Esophagus muscularis mucosa (tissue), 4 donors: ENCODE data around the gene KRCC1.
"Not testable (repeated sequence)": the region's sequence is repeated elsewhere in the genome, so short reads cannot be mapped to it uniquely, and the experiment has no call there.

Source experiments
- EP300 ChIP-seq: sonication (generic); formaldehyde crosslinking; IDR thresholded peaks from one replicate; pipeline ENCODE4 v1.6.1; 2017; ENCODE audit warnings: antibody characterized with exemption
- POLR2A ChIP-seq: fragments of 450-650 bp; IDR thresholded peaks from one replicate; pipeline ENCODE4 v1.6.1; 2017; ENCODE audit warnings: antibody characterized with exemption, moderate library complexity, mild to moderate bottlenecking, low read depth
- TF ChIP-seq, protein P1 (sequence below), 3 experiments: fragments of 200-600 bp in 2 of 3; fragments of 450-650 bp in 1 of 3; sonication (generic) in 2 of 3; IDR thresholded peaks; one replicate each; pipeline ENCODE4 v1.5.1; 2017 to 2019; ENCODE audit warnings: antibody characterized with exemption in 3 of 3, mild to moderate bottlenecking in 2 of 3, moderate library complexity in 1 of 3

DNA sequence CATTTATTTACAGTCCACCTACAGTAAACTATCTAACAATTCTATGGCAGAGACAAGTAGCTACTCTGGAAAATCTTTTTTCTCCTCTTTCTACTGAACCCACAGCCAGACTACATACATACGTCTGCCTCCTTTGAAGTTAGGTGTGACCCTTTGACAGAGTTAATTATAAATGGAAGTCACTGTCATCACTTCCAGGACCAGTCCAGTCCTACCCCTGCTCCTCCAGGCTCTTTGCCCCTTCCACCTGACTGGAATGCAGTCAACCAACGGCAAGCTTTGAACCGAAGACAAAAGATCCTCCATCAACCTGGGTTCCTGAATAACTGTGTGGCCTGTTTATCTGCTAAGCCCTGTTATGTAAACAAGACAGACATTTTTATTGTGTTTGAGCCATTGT lies 74.4 kb downstream of the KRCC1 start:
- TF ChIP-seq, protein P1, sequence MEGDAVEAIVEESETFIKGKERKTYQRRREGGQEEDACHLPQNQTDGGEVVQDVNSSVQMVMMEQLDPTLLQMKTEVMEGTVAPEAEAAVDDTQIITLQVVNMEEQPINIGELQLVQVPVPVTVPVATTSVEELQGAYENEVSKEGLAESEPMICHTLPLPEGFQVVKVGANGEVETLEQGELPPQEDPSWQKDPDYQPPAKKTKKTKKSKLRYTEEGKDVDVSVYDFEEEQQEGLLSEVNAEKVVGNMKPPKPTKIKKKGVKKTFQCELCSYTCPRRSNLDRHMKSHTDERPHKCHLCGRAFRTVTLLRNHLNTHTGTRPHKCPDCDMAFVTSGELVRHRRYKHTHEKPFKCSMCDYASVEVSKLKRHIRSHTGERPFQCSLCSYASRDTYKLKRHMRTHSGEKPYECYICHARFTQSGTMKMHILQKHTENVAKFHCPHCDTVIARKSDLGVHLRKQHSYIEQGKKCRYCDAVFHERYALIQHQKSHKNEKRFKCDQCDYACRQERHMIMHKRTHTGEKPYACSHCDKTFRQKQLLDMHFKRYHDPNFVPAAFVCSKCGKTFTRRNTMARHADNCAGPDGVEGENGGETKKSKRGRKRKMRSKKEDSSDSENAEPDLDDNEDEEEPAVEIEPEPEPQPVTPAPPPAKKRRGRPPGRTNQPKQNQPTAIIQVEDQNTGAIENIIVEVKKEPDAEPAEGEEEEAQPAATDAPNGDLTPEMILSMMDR (IDR thresholded peaks at IDR 0.05): not testable (repeated sequence)
- TF ChIP-seq EP300, POLR2A: not testable (repeated sequence)
